WERI-Rb-1 (cell line): ENCODE results near the gene ISCA2.

Experiments used
- DNase-seq: peaks from one replicate; pipeline ENCODE4 v3.0.0-alpha.2; 2020
- H3K27ac ChIP-seq: fragments of 250-450 bp; sonication (Bioruptor Pico); 2 replicates; pipeline ENCODE4 v1.5.1; 2020; ENCODE audit warnings: mild to moderate bottlenecking, moderate library complexity
- H3K27me3 ChIP-seq: fragments of 250-450 bp; sonication (Bioruptor Pico); 2 replicates; pipeline ENCODE4 v1.5.1; 2021; ENCODE audit warnings: mild to moderate bottlenecking, low read depth, moderate library complexity; ENCODE audit not compliant: insufficient read depth, severe bottlenecking
- H3K36me3 ChIP-seq: fragments of 250-450 bp; sonication (Bioruptor Pico); 2 replicates; pipeline ENCODE4 v1.5.1; 2020; ENCODE audit warnings: mild to moderate bottlenecking, moderate library complexity
- H3K4me3 ChIP-seq: 2 replicates; pipeline ENCODE4 v1.5.1; 2011; ENCODE audit warnings: low read depth, mild to moderate bottlenecking, control low read depth, low read length
- H3K9me3 ChIP-seq: fragments of 250-450 bp; sonication (Bioruptor Pico); 2 replicates; pipeline ENCODE4 v1.5.1; 2021; ENCODE audit warnings: mild to moderate bottlenecking, moderate library complexity; ENCODE audit not compliant: severe bottlenecking
- TF ChIP-seq, protein P1 (sequence below): IDR thresholded peaks from 2 replicates; pipeline ENCODE4 v1.5.1; 2011; ENCODE audit warnings: low read depth, mild to moderate bottlenecking, control low read depth, inconsistent platforms, low read length

The ISCA2 gene

DNA sequence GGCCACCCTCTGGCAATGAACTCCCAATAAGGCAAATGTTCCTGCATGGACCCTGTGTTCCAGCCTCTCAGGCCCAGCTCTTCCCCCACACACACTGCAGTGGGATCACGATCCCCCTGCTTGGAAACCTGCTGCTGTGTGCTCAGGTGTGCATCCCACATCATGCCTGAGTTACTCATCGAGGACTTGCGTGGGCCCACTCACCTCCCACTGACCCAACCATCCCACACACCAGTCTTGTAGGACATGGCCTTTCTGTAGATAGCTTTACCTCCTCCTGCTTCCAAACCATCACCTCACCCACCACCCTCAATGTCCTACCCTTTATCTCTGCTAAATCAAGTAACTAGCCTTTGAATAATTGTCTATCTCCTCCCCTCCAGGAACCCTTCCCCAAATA, 25.1 kb upstream of the ISCA2 start:
- no peak overlapping the region for H3K27ac ChIP-seq
- no peaks in the 10 kb centered on the region for H3K27me3 ChIP-seq
- H3K4me3 ChIP-seq = no peak overlapping the region
- H3K36me3 ChIP-seq = no peaks in the 10 kb centered on the region
- H3K9me3 ChIP-seq = no peaks in the 10 kb centered on the region
- TF ChIP-seq, protein P1, sequence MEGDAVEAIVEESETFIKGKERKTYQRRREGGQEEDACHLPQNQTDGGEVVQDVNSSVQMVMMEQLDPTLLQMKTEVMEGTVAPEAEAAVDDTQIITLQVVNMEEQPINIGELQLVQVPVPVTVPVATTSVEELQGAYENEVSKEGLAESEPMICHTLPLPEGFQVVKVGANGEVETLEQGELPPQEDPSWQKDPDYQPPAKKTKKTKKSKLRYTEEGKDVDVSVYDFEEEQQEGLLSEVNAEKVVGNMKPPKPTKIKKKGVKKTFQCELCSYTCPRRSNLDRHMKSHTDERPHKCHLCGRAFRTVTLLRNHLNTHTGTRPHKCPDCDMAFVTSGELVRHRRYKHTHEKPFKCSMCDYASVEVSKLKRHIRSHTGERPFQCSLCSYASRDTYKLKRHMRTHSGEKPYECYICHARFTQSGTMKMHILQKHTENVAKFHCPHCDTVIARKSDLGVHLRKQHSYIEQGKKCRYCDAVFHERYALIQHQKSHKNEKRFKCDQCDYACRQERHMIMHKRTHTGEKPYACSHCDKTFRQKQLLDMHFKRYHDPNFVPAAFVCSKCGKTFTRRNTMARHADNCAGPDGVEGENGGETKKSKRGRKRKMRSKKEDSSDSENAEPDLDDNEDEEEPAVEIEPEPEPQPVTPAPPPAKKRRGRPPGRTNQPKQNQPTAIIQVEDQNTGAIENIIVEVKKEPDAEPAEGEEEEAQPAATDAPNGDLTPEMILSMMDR = no peak
- DNase-seq = no peak

DNA sequence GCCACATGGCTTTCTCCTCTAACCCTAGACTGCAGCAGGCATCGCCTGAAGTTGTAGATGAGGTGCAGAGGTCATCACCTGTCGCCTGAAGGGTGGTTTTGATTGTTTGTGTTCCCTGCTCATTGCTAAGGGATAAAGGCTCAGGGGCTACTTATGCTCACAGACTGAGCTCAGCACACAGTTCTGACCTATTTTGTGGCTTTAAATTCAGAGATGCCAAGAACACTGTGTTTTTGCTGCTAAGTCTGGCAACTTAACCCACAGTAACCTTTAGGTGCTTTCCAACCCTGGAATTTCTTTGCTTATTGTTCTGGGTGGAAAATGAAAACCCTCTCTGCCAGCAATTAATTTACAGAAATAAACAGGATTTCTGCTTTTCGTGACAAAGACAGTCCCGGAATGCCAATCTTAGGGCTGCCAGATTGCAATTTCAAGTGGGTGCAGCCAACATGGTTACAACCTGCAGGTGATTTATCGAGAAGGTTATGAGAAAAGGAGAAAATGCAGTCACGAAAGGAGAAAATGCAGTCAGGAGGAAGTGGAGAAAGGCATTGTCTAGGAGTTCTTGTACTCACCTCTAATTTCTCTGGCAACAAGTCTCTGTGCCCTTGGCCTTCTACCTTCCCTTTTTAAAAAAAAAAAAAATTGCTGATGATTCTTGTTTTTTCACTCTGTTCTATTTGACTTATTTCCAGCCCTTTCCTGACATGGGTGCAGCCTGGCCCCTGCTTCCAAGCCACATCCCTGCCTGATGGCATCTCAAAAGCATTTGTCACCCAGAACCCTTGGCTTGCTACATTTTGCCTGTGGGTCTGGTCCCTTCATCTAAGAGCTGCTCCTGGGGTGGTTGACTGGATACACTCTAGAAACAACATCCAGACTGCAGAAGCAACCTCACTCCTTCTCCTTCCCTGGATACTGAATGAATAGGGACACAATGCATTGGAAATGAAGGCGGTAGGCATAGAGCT, 23.7 kb upstream of the ISCA2 start:
- H3K27me3 ChIP-seq = no peaks in the 10 kb centered on the region
- TF ChIP-seq, protein P1 = no peak
- no peak overlapping the region for H3K4me3 ChIP-seq
- H3K36me3 ChIP-seq = no peaks in the 10 kb centered on the region
- no peak for DNase-seq
- peak overlapping the region; percentile 39; the same call in 1 of the 2 replicates for H3K27ac ChIP-seq
- H3K9me3 ChIP-seq = no peaks in the 10 kb centered on the region

DNA sequence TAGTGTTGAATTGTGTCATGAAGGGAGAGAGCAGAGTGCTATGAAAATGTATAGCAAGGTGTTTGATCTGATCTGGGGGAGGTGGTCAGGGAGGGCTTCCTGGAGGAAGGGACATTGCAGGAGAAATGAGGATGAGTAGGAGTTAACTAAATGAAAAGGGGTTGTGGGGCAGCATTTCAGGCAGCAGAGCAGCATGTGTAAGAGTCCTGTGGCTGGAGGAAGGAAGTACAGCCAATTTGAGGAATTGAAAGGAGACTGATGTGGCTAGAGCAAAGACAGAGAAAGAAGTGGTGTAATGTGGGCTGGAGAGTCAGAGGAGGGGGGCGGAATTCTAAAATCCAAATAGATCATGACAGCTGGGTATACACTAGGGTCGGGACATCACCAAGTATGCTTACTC, 21.0 kb upstream of the ISCA2 start:
- no peaks in the 10 kb centered on the region for H3K9me3 ChIP-seq
- no peaks in the 10 kb centered on the region for H3K27me3 ChIP-seq
- no peak for DNase-seq
- TF ChIP-seq, protein P1 = no peak
- H3K36me3 ChIP-seq = no peaks in the 10 kb centered on the region
- H3K4me3 ChIP-seq = no peak overlapping the region
- H3K27ac ChIP-seq = no peak overlapping the region

DNA sequence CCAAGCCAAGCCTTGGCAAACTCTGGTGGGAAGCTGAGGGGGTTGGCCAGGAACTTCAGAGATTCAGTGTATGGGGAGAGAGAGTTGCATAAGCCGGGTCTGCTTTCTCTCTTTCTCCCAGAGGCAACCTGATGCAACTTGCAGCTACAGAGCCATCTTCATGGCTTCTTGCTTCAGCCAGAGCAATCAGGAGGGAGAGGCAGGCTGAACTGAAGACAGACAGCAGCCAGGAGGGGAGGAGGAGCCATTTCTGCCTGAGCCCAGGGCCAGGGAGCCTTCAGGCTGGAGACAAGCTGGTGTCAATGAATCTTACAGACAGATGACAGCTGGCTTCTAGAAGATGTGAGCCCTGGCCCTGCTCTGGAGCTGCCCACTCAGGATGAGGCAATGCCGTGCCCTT, 19.2 kb upstream of the ISCA2 start:
- Histone ChIP-seq H3K4me3 (no peak overlapping the region), H3K9me3 (no peaks in the 10 kb centered on the region), H3K36me3 (no peaks in the 10 kb centered on the region), H3K27ac (peak overlapping the region; percentile 82), H3K27me3 (no peaks in the 10 kb centered on the region)
- DNase-seq = peak; percentile 89
- TF ChIP-seq, protein P1 = no peak

DNA sequence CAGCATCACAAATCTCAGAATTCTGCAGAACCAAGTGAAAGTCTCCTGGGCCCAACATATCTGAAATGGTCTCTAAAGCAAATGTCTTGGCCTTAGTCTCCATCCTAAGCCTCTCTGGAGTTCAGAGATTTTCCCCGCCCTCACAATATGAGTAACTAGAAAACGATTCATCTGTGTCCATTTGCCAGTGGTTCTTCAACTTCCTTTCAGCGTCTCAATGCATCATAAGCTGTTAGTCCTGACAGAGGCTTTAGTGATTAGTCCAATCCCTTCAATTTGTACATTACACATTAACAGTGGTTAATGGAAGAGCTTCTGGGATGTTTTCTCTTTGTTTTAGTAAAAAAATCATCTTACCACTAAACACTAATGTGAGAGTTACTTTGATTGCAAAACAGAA, 17.9 kb upstream of the ISCA2 start:
- H3K27me3 ChIP-seq = no peaks in the 10 kb centered on the region
- TF ChIP-seq, protein P1 = no peak
- H3K27ac ChIP-seq = peak overlapping the region; percentile 82
- no peaks in the 10 kb centered on the region for H3K36me3 ChIP-seq
- H3K9me3 ChIP-seq = no peaks in the 10 kb centered on the region
- no peak overlapping the region for H3K4me3 ChIP-seq
- DNase-seq = peak; percentile 45

DNA sequence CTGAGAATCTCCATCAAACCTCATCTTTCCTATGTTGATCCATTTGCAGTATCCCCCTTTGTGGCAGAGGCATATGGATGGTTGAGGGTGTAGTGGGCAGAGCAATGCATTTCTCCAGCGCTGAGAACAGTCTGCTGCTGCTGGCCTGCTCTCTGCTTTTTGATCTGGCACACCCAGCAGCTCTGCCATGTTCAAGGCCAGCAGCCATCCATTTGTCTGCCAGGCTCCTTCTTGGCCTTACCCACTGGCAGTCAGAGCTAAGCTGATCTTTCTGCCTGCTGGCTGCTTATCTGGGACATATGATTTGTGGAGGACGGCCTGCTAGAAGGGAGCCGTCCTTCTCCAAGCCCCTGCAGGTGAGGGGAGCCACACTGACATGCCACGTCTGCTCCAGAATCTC, 17.5 kb upstream of the ISCA2 start:
- Histone ChIP-seq H3K4me3 (no peak overlapping the region), H3K27ac (peak overlapping the region; percentile 82), H3K36me3 (no peaks in the 10 kb centered on the region), H3K9me3 (no peaks in the 10 kb centered on the region), H3K27me3 (no peaks in the 10 kb centered on the region)
- peak; percentile 41 for DNase-seq
- TF ChIP-seq, protein P1 = no peak
